GM23248 (cell line): Measurements from ENCODE around the gene PNMA8C.

Experiments
- EZH2 ChIP-seq: fragments of 200-600 bp; sonication (generic); IDR thresholded peaks from 2 replicates; pipeline ENCODE4 v1.6.1; 2018; ENCODE audit warnings: antibody characterized with exemption, mild to moderate bottlenecking; ENCODE audit not compliant: insufficient read depth, poor library complexity, severe bottlenecking
- EZH2phosphoT487 ChIP-seq: fragments of 200-600 bp; sonication (generic); IDR thresholded peaks from 2 replicates; pipeline ENCODE4 v1.6.1; 2018; ENCODE audit warnings: antibody characterized with exemption, moderate library complexity, mild to moderate bottlenecking, low read depth; ENCODE audit not compliant: insufficient read depth

- TF ChIP-seq EZH2, result no peak
- no peak for TF ChIP-seq EZH2phosphoT487
Observed at GRCh38 chr19:46461537-46461936, 32.8 kb upstream of the PNMA8C start.
